ENCODE data around the gene KRT14.
A peak's percentile ranks its signal among the peaks of the same experiment; 100 is the strongest.
"Not testable (repeated sequence)": the region's sequence is repeated elsewhere in the genome, so short reads cannot be mapped to it uniquely, and the experiment has no call there.

Gene KRT14

GRCh38 chr17:41576740-41577139 lies 10.0 kb downstream of the KRT14 start:
- not testable (repeated sequence) for DNase-seq

GRCh38 chr17:41575336-41575735 lies 11.4 kb downstream of the KRT14 start:
- DNase-seq, result no peak

- no peak for DNase-seq
These were observed 14.9 kb downstream of the KRT14 start, which contains the start of gene KRT9 for GRCh38 chr17:41571561-41572434. Gene KRT9, minus strand, starts transcription at chr17:41572059. Its CDS starts 67 bp downstream, at chr17:41571992.

GRCh38 chr17:41567317-41567716 lies 19.4 kb downstream of the KRT14 start:
- DNase-seq, result no peak

GRCh38 chr17:41565338-41565737 lies 21.4 kb downstream of the KRT14 start:
- no peak for DNase-seq

GRCh38 chr17:41563607-41564170 lies 23.0 kb downstream of the KRT14 start:
- no peak for DNase-seq

- DNase-seq, result no peak
These were observed 25.1 kb downstream of the KRT14 start for GRCh38 chr17:41561554-41561953.

- no peak for DNase-seq
These were observed 27.1 kb downstream of the KRT14 start for GRCh38 chr17:41559548-41559947.

GRCh38 chr17:41556931-41557330 lies 29.8 kb downstream of the KRT14 start:
- DNase-seq, result no peak

GRCh38 chr17:41556306-41556705 lies 30.4 kb downstream of the KRT14 start:
- no peak for DNase-seq

GRCh38 chr17:41555105-41555887 lies 31.4 kb downstream of the KRT14 start:
- no peak for DNase-seq

GRCh38 chr17:41553987-41554680 lies 32.6 kb downstream of the KRT14 start:
- DNase-seq, result no peak

GRCh38 chr17:41553176-41553575 lies 33.5 kb downstream of the KRT14 start:
- no peak for DNase-seq

GRCh38 chr17:41552455-41552854 lies 34.2 kb downstream of the KRT14 start:
- DNase-seq, result no peak

GRCh38 chr17:41551365-41551764 lies 35.3 kb downstream of the KRT14 start:
- DNase-seq, result no peak

GRCh38 chr17:41549596-41550039 lies 37.1 kb downstream of the KRT14 start:
- DNase-seq, result no peak

- DNase-seq, result peak; percentile 89
These were observed 37.7 kb downstream of the KRT14 start for GRCh38 chr17:41548844-41549595.

GRCh38 chr17:41547921-41548843 lies 38.5 kb downstream of the KRT14 start:
- peak; percentile 80 for DNase-seq

GRCh38 chr17:41547378-41547841 lies 39.3 kb downstream of the KRT14 start:
- no peak for DNase-seq

GRCh38 chr17:41546819-41547218 lies 39.9 kb downstream of the KRT14 start:
- no peak for DNase-seq
